Measurements from ENCODE around the gene CYP2S1.

DNA sequence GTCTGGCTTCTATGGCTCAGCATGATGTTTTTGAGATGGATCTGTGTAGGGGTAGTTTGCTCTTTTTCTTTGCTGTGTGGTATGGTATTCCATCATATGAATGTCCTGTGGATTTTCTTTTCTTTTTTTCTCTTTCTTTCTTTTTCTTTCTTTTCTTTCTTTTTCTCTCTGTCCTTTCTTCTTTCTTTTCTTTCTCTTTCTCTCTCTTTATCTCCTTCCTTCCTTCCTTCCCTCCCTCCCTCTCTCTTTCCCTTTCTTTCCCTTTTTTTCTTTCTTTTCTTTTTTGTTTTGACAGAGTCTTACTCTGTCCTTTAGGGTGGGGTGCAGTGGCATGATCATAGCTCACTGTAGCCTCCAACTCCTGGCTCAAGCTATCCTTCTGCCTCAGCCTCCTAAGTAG, 62.2 kb downstream of the CYP2S1 start:
- TF ChIP-seq CREB1 (CRISPR knock-in tag; IDR thresholded peaks at IDR 0.05; ENCODE audit: low read depth), result no peak
- TF ChIP-seq, protein P1, sequence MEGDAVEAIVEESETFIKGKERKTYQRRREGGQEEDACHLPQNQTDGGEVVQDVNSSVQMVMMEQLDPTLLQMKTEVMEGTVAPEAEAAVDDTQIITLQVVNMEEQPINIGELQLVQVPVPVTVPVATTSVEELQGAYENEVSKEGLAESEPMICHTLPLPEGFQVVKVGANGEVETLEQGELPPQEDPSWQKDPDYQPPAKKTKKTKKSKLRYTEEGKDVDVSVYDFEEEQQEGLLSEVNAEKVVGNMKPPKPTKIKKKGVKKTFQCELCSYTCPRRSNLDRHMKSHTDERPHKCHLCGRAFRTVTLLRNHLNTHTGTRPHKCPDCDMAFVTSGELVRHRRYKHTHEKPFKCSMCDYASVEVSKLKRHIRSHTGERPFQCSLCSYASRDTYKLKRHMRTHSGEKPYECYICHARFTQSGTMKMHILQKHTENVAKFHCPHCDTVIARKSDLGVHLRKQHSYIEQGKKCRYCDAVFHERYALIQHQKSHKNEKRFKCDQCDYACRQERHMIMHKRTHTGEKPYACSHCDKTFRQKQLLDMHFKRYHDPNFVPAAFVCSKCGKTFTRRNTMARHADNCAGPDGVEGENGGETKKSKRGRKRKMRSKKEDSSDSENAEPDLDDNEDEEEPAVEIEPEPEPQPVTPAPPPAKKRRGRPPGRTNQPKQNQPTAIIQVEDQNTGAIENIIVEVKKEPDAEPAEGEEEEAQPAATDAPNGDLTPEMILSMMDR (conservative IDR thresholded peaks at IDR 0.05; ENCODE audit: low read depth in 2 of 2), result no peak
- TF ChIP-seq ZNF331 (CRISPR knock-in tag; IDR thresholded peaks at IDR 0.05; ENCODE audit: low read depth), result no peak
- TF ChIP-seq EZH2phosphoT487 (IDR thresholded peaks at IDR 0.05; ENCODE audit: unreplicated experiment), result no peak
- TF ChIP-seq POLR2AphosphoS5 (IDR thresholded peaks at IDR 0.05; ENCODE audit: low read depth), result no peak

Data from GM23338 (cell line).